Esophagus (tissue), 2 donors: ENCODE results near the gene PJVK. TPM values are rescaled to one million over a fixed set of nuclear protein-coding genes. Genes with fewer than 3 reads are reported as not detected.
"Not testable (repeated sequence)": the region's sequence is repeated elsewhere in the genome, so short reads cannot be mapped to it uniquely, and the experiment has no call there.

Experiments
- H3K27ac ChIP-seq, 2 donors: one replicate each; pipeline ENCODE4 v1.5.1; 2013; ENCODE audit warnings: low read depth in 2 of 2, mild to moderate bottlenecking in 2 of 2, inconsistent platforms in 1 of 2, low read length in 1 of 2, moderate library complexity in 1 of 2
- H3K27me3 ChIP-seq, 2 donors: one replicate each; pipeline ENCODE4 v1.6.1; 2013; ENCODE audit warnings: low read length in 2 of 2, control low read depth in 1 of 2, mild to moderate bottlenecking in 1 of 2; ENCODE audit not compliant: insufficient read depth in 2 of 2, control insufficient read depth in 1 of 2
- H3K36me3 ChIP-seq, 2 donors: one replicate each; pipeline ENCODE4 v1.6.1; 2013; ENCODE audit warnings: low read length in 1 of 2; ENCODE audit not compliant: control insufficient read depth in 2 of 2, insufficient read depth in 2 of 2
- H3K4me1 ChIP-seq, 2 donors: one replicate each; pipeline ENCODE4 v1.6.1; 2013; ENCODE audit warnings: low read length in 1 of 2; ENCODE audit not compliant: control insufficient read depth in 2 of 2, insufficient read depth in 2 of 2
- H3K4me3 ChIP-seq, 2 donors: one replicate each; pipeline ENCODE4 v1.5.1; 2013; ENCODE audit warnings: low read length in 2 of 2, mild to moderate bottlenecking in 2 of 2, low read depth in 1 of 2, moderate library complexity in 1 of 2
- H3K9me3 ChIP-seq, 2 donors: one replicate each; pipeline ENCODE4 v1.6.1; 2013; ENCODE audit warnings: mild to moderate bottlenecking in 2 of 2, low read depth in 1 of 2, low read length in 1 of 2, moderate library complexity in 1 of 2; ENCODE audit not compliant: control insufficient read depth in 2 of 2, insufficient read depth in 1 of 2
- WGBS, 2 donors: extraction: QIAGEN DNeasy Blood & Tissue Kit; methylation state at CpG; one replicate each; pipeline ENCODE4 v1.1.7; 2013; 5-methylcytosine and 5-hydroxymethylcytosine counted together
- polyA plus RNA-seq, 2 donors: library from polyadenylated mRNA; stranded (reverse); fragments of 200-250 nt; gene quantifications; one replicate each; pipeline ENCODE4 v1.2.3, GENCODE V29; 2013
- donor health status: healthy with polysubstance abuse.
- donor health status: Bipolar disorder and iron deficiency.

PJVK gene
- polyA plus RNA-seq, 2 donors: 1.3 to 5.2 TPM

- peaks cover 0 to 2% of the 10 kb centered on the region in 2 donors for H3K4me1 ChIP-seq
- H3K36me3 ChIP-seq: no peaks in the 10 kb centered on the region
- no peak overlapping the region for H3K4me3 ChIP-seq
- H3K27ac ChIP-seq: no peak overlapping the region
- 59 to 75% methylated on average over 5 of the region's 5 CpGs for WGBS, 2 donors
- no peaks in the 10 kb centered on the region for H3K27me3 ChIP-seq
- H3K9me3 ChIP-seq: no peaks in the 10 kb centered on the region
These were observed 1.7 kb downstream of the PJVK start for GRCh38 chr2:178452870-178453269.

- Histone ChIP-seq H3K27ac (no peak overlapping the region), H3K9me3 (no peaks in the 10 kb centered on the region), H3K4me1 (no peaks in the 10 kb centered on the region), H3K4me3 (no peak overlapping the region), H3K27me3 (no peaks in the 10 kb centered on the region), H3K36me3 (no peaks in the 10 kb centered on the region)
- 93 to 94% methylated on average over 5 of the region's 5 CpGs for whole genome bisulfite sequencing, 2 donors
These were observed 4.8 kb downstream of the PJVK start for GRCh38 chr2:178455947-178456346.

DNA sequence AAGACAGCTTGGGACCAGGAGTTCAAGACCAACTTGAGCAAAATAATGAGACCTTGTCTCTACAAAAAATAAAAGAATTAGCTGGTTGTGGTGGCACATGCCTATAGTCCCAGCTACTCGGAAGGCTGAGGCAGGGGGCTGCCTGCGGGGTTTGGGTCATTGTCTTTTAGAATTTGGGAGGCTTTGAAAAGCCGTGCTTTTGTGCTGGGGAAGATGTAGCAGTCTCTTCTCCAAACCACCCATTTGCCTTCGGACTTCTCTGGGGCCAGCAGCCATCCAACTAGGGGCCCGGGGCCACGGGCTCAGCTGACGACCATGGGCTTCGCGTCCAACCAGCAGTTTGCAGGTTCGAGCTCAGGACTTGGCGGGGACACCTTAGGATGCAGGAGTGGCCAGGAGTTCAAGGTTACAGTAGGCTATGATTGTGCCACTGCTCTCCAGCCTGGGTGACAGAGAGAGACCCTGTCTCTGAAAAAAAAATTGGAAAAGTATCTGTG is 6.3 kb downstream of the PJVK start:
- H3K4me3 ChIP-seq: no peak overlapping the region
- H3K27me3 ChIP-seq: no peaks in the 10 kb centered on the region
- H3K27ac ChIP-seq: no peak overlapping the region
- H3K9me3 ChIP-seq: no peaks in the 10 kb centered on the region
- H3K4me1 ChIP-seq: no peaks in the 10 kb centered on the region
- no peaks in the 10 kb centered on the region for H3K36me3 ChIP-seq
- 89 to 90% methylated on average over 11 of the region's 11 CpGs for WGBS, 2 donors

DNA sequence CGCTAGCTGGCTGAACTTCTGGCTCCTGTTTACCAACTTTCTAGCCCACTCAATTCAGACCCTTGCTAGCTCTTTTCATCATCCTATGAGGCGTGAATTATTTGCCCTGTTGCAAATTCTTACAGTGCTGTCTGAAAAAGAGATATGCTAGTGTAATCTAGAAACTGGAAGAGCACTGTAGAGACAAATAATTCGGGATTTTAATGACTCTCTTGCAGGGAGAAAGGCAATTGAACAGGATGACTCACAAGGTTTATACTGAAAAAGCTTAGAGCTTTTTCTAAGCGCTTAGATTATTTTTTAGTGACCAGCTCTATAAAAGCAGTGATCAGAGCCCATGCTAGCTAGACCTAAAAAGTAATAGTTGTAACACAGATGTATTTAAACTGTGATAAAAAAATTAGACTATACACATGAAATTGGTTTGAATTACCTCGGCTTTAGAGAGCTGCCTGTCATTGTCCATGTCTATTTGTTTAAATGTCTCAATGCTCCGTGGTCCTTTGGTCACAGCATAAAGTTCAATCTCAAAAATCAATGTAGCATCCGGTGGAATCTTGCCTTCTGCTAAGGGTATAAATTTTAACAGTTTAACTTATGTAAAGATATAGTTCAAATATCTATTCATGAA is 18.2 kb downstream of the PJVK start:
- H3K4me1 ChIP-seq: no peaks in the 10 kb centered on the region
- no peaks in the 10 kb centered on the region for H3K27me3 ChIP-seq
- H3K27ac ChIP-seq: no peak overlapping the region
- 87 to 91% methylated on average over 7 of the region's 7 CpGs for WGBS, 2 donors
- no peaks in the 10 kb centered on the region for H3K9me3 ChIP-seq
- H3K36me3 ChIP-seq: no peaks in the 10 kb centered on the region
- H3K4me3 ChIP-seq: no peak overlapping the region

GRCh38 chr2:178471313-178471712 is 20.1 kb downstream of the PJVK start:
- not testable (repeated sequence) for H3K36me3 ChIP-seq, H3K9me3 ChIP-seq, H3K4me1 ChIP-seq, H3K4me3 ChIP-seq, H3K27ac ChIP-seq, H3K27me3 ChIP-seq
- WGBS, 2 donors: 95 to 98% methylated on average over 5 of the region's 5 CpGs

GRCh38 chr2:178473373-178473772 is 22.2 kb downstream of the PJVK start:
- H3K9me3 ChIP-seq: no peaks in the 10 kb centered on the region
- H3K4me3 ChIP-seq: no peak overlapping the region
- WGBS, 2 donors: 91 to 98% methylated on average over 2 of the region's 2 CpGs
- no peaks in the 10 kb centered on the region for H3K36me3 ChIP-seq
- no peaks in the 10 kb centered on the region for H3K27me3 ChIP-seq
- H3K27ac ChIP-seq: no peak overlapping the region
- no peaks in the 10 kb centered on the region for H3K4me1 ChIP-seq

GRCh38 chr2:178473931-178474330 is 22.8 kb downstream of the PJVK start:
- no peak overlapping the region for H3K4me3 ChIP-seq
- no peaks in the 10 kb centered on the region for H3K36me3 ChIP-seq
- no peak overlapping the region for H3K27ac ChIP-seq
- WGBS, 2 donors: 33 to 53% methylated on average over 4 of the region's 4 CpGs
- H3K27me3 ChIP-seq: no peaks in the 10 kb centered on the region
- H3K4me1 ChIP-seq: no peaks in the 10 kb centered on the region
- H3K9me3 ChIP-seq: no peaks in the 10 kb centered on the region

DNA sequence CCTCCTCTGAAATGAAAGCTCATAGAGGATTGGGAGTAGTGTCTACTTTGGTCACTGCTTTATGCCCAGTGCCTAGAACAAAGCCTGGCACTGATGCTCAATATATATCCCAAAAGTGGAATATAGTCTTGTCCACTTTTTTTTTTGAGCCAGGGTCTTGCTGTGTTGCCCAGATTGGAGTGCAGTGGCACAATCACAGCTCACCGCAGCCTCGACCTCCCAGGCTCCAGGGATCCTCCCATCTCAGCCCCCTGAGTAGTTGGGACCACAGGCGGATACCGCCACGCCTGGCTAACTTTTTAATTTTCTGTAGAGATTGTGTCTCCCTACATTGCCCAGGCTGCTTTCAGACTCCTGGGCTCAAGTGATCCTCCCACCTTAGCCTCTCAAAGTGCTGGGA is 23.4 kb downstream of the PJVK start:
- Histone ChIP-seq H3K36me3 (no peaks in the 10 kb centered on the region), H3K4me3 (no peak overlapping the region), H3K4me1 (no peaks in the 10 kb centered on the region), H3K27ac (no peak overlapping the region), H3K9me3 (no peaks in the 10 kb centered on the region), H3K27me3 (no peaks in the 10 kb centered on the region)
- 97 to 98% methylated on average over 5 of the region's 5 CpGs for WGBS, 2 donors

GRCh38 chr2:178476477-178476876 is 25.3 kb downstream of the PJVK start:
- no peak overlapping the region for H3K4me3 ChIP-seq

GRCh38 chr2:178477443-178478129 is 26.4 kb downstream of the PJVK start:
- H3K4me1 ChIP-seq: peaks cover 0 to 2% of the 10 kb centered on the region in 2 donors
- peak overlapping the region in 1 of 2 donors; percentile 90 for H3K4me3 ChIP-seq
- H3K36me3 ChIP-seq: no peaks in the 10 kb centered on the region
- H3K27ac ChIP-seq: no peak overlapping the region
- H3K9me3 ChIP-seq: no peaks in the 10 kb centered on the region
- 13 to 21% methylated on average over 3 of the region's 3 CpGs for WGBS, 2 donors
- H3K27me3 ChIP-seq: no peaks in the 10 kb centered on the region

More at GRCh38 chr2:178476477-178476876, 25.3 kb downstream of the PJVK start:
- H3K36me3 ChIP-seq: no peaks in the 10 kb centered on the region
- H3K4me1 ChIP-seq: no peaks in the 10 kb centered on the region
- no peaks in the 10 kb centered on the region for H3K9me3 ChIP-seq
- no peak overlapping the region for H3K27ac ChIP-seq
- H3K27me3 ChIP-seq: no peaks in the 10 kb centered on the region
